Keratinocyte (primary cell): ENCODE data around the gene UVSSA. TPM values are rescaled to one million over a fixed set of nuclear protein-coding genes. Genes with fewer than 3 reads are reported as not detected.

Experiments used
- DNase-seq: peaks from one replicate; pipeline ENCODE4 v3.0.0-alpha.2; 2011; ENCODE audit warnings: low read depth, missing footprints, low spot score
- FAIRE-seq: peaks from 2 replicates; lab custom pipeline; 2011; peaks lifted over from hg19 to GRCh38; lab: Jason Lieb, UNC
- H2AFZ ChIP-seq: 2 replicates; pipeline ENCODE4 v1.6.0; 2012; ENCODE audit warnings: low read length, control low read depth, inconsistent platforms; ENCODE audit not compliant: control insufficient read depth
- H3K27ac ChIP-seq: 2 replicates; pipeline ENCODE4 v1.5.1; 2011; ENCODE audit warnings: low read length; ENCODE audit not compliant: control insufficient read depth, insufficient read depth
- H3K27me3 ChIP-seq: 3 replicates; pipeline ENCODE4 v1.6.0; 2011; ENCODE audit warnings: low read length; ENCODE audit not compliant: control insufficient read depth, insufficient read depth; ENCODE audit errors: extremely low read depth
- H3K36me3 ChIP-seq, 2 experiments: 2 replicates in 1 of 2; 3 replicates in 1 of 2; pipeline ENCODE4 v1.5.1; 2011; ENCODE audit warnings: low read length in 2 of 2, mild to moderate bottlenecking in 1 of 2; ENCODE audit not compliant: control insufficient read depth in 2 of 2, insufficient read depth in 2 of 2; ENCODE audit errors: extremely low read depth in 1 of 2
- H3K4me1 ChIP-seq: 3 replicates; pipeline ENCODE4 v1.5.1; 2011; ENCODE audit warnings: low read length; ENCODE audit not compliant: control insufficient read depth, insufficient read depth; ENCODE audit errors: extremely low read depth
- H3K4me2 ChIP-seq: 3 replicates; pipeline ENCODE4 v1.6.0; 2011; ENCODE audit warnings: low read depth, low read length; ENCODE audit not compliant: control insufficient read depth, insufficient read depth; ENCODE audit errors: extremely low read depth
- H3K4me3 ChIP-seq, 3 experiments: fragments of 200-600 bp in 1 of 3; sonication (generic) in 1 of 3; 2 replicates in 2 of 3; 3 replicates in 1 of 3; pipeline ENCODE4 v1.5.1; 2011 to 2016; ENCODE audit warnings: low read length in 3 of 3, mild to moderate bottlenecking in 3 of 3, control low read depth in 2 of 3, inconsistent platforms in 1 of 3, low read depth in 1 of 3, mixed read lengths in 1 of 3, mixed run types in 1 of 3, moderate library complexity in 1 of 3; ENCODE audit not compliant: control insufficient read depth in 2 of 3, insufficient read depth in 2 of 3; ENCODE audit errors: extremely low read depth in 1 of 3
- H3K79me2 ChIP-seq: 2 replicates; pipeline ENCODE4 v1.6.0; 2012; ENCODE audit warnings: low read length; ENCODE audit not compliant: control insufficient read depth, insufficient read depth
- H3K9ac ChIP-seq: 3 replicates; pipeline ENCODE4 v1.6.0; 2011; ENCODE audit warnings: low read length; ENCODE audit not compliant: control insufficient read depth, insufficient read depth; ENCODE audit errors: extremely low read depth
- H3K9me1 ChIP-seq: 3 replicates; pipeline ENCODE4 v1.6.0; 2011; ENCODE audit warnings: low read length; ENCODE audit not compliant: control insufficient read depth, insufficient read depth; ENCODE audit errors: extremely low read depth
- H3K9me3 ChIP-seq: 2 replicates; pipeline ENCODE4 v1.5.1; 2012; ENCODE audit warnings: low read depth, low read length; ENCODE audit not compliant: control insufficient read depth
- H4K20me1 ChIP-seq: 3 replicates; pipeline ENCODE4 v1.6.0; 2011; ENCODE audit warnings: low read length; ENCODE audit not compliant: control insufficient read depth, insufficient read depth; ENCODE audit errors: extremely low read depth
- EZH2 ChIP-seq: IDR thresholded peaks from one replicate; pipeline ENCODE4 v1.6.1; 2012; ENCODE audit warnings: inconsistent platforms, mild to moderate bottlenecking, low read length, moderate library complexity
- dilution Hi-C: fragments of 300-500 bp; cut with MboI; formaldehyde crosslinking; loops from one replicate; pipeline ENCODE4 v1.7.0; 2020; ENCODE audit warnings: low sequenced_read_pairs; ENCODE audit not compliant: extremely low pct_ligation_motif_present
- polyA plus RNA-seq, 5 experiments: library from polyadenylated mRNA; depleted of rRNA in 3 of 5; stranded (reverse) in 3 of 5; stranded (forward) in 1 of 5; unstranded in 1 of 5; fragments of >200 nt; gene quantifications; 1 replicate in 1 of 5; 2 replicates in 3 of 5; 3 replicates in 1 of 5; pipeline versions ENCODE4 v1.2.1 to v1.2.3, GENCODE V29; 2011 to 2012; ENCODE audit warnings: missing spikeins in 2 of 5, low read depth in 1 of 5, low replicate concordance in 1 of 5
- TF ChIP-seq, protein P1 (sequence below), 3 experiments: IDR thresholded peaks in 1 of 3; conservative IDR thresholded peaks in 1 of 3; optimal IDR thresholded peaks in 1 of 3; 2 replicates in 2 of 3; 3 replicates in 1 of 3; pipeline versions ENCODE3 to v1.5.1; 2011; ENCODE audit warnings: low read length in 3 of 3, mild to moderate bottlenecking in 3 of 3, moderate library complexity in 2 of 3, control low read depth in 1 of 3, inconsistent platforms in 1 of 3; ENCODE audit not compliant: insufficient read depth in 2 of 3; ENCODE audit errors: extremely low read depth in 1 of 3

UVSSA gene
- polyA plus RNA-seq, 1 donor (not counting 4 experiments of a cell fraction or from before 2014, with no cell fraction given): 4.7 TPM

DNA sequence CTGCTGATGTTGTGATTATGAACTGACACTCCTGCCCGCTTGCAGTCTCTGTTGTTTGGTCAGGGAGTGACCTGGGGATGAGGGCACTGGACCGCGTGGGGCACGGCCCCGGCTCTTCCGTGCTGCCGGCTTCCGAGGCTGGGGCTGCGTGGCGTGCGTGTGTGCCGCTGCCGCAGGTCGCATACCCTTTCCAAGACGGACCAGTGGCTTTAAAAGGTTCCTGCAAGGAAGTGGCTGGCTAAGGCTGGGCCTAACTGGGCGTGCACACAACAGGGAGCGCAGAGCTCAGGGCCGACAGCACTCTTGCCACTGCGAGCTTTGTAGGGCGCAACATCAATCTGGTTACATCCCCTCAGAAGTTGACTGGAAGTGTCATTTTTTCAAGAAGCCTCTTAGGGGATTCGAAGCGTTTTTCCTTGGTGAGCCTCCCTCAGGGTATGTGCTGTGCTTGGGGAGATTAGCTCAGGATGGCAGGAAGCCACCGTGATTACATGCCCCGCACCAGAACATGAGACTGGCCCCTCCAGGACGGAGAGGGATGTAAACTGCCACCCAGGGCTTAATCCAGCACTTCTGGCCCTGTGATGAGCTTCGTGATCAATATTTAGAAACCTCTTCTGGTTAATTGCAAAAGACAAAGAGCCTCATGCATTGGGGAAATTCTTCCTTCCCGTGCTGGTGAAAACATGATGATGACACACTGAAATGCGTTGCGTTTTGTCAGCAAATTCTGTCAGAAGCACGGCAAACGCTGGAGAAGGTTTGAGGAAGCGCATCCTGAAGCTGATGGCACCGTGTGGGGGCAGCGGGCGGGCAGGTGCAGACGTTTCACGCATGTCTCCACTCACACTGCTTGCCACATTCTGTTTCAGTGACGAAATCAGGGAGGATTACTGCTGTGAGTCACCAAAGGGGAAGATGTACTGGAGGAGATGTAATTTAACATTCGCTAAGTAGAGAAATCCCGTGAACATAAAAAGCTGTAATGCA is 46.2 kb upstream of the UVSSA start:
- peak overlapping the region; percentile 23 for H3K9ac ChIP-seq
- DNase-seq: peak; percentile 73

DNA sequence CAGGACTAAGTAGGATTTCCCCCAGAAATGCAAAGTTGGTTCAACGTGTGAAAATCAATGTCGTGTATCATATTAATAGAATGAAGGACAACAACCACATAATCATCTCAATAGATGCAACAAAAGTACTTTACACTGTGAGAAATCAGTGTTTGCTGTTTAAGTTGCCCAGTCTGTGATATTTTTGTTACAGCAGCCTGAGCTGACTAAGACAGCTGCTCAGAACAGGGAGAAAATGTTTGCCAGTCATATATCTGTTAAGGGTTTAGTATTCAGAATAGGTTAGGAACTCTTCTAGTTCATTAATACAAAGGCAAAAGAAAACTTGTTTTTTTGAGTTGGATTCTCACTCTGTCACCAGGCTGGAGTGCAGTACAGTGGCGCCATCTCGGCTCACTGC is 44.8 kb upstream of the UVSSA start:
- H3K9ac ChIP-seq: no peak overlapping the region
- H2AFZ ChIP-seq: no peak overlapping the region
- no peaks in the 10 kb centered on the region for H3K9me3 ChIP-seq
- H3K36me3 ChIP-seq: peaks cover 26 to 41% of the 10 kb centered on the region in 2 experiments
- H3K4me1 ChIP-seq: peaks cover 41% of the 10 kb centered on the region
- no peak overlapping the region for H3K4me2 ChIP-seq
- no peak overlapping the region for H3K4me3 ChIP-seq
- H3K27me3 ChIP-seq: no peaks in the 10 kb centered on the region
- DNase-seq (no peak), FAIRE-seq (no peak)
- TF ChIP-seq, protein P1, sequence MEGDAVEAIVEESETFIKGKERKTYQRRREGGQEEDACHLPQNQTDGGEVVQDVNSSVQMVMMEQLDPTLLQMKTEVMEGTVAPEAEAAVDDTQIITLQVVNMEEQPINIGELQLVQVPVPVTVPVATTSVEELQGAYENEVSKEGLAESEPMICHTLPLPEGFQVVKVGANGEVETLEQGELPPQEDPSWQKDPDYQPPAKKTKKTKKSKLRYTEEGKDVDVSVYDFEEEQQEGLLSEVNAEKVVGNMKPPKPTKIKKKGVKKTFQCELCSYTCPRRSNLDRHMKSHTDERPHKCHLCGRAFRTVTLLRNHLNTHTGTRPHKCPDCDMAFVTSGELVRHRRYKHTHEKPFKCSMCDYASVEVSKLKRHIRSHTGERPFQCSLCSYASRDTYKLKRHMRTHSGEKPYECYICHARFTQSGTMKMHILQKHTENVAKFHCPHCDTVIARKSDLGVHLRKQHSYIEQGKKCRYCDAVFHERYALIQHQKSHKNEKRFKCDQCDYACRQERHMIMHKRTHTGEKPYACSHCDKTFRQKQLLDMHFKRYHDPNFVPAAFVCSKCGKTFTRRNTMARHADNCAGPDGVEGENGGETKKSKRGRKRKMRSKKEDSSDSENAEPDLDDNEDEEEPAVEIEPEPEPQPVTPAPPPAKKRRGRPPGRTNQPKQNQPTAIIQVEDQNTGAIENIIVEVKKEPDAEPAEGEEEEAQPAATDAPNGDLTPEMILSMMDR (optimal IDR thresholded peaks at IDR 0.05 in 1 of 3, IDR thresholded peaks at IDR 0.05 in 1 of 3, conservative IDR thresholded peaks at IDR 0.05 in 1 of 3; ENCODE audit: extremely low read depth in 1 of 3, insufficient read depth in 2 of 3, low read length in 3 of 3): no peak
- no peak for TF ChIP-seq EZH2
- peaks cover 93% of the 10 kb centered on the region for H3K79me2 ChIP-seq
- H4K20me1 ChIP-seq: peaks cover 2% of the 10 kb centered on the region
- no peaks in the 10 kb centered on the region for H3K9me1 ChIP-seq
- H3K27ac ChIP-seq: peak overlapping the region; percentile 55
- dilution Hi-C loops: no loop called here

More for the DNA sequence above, 46.2 kb upstream of the UVSSA start:
- Histone ChIP-seq H2AFZ (no peak overlapping the region), H3K27me3 (no peaks in the 10 kb centered on the region), H3K4me3 (peak overlapping the region in 1 of 3 experiments; percentile 3), H3K4me2 (peak overlapping the region; percentile 49), H3K4me1 (peaks cover 41% of the 10 kb centered on the region), H3K79me2 (peaks cover 91% of the 10 kb centered on the region), H4K20me1 (no peaks in the 10 kb centered on the region), H3K36me3 (peaks cover 26 to 39% of the 10 kb centered on the region in 2 experiments), H3K9me1 (no peaks in the 10 kb centered on the region), H3K27ac (peak overlapping the region; percentile 55), H3K9me3 (no peaks in the 10 kb centered on the region)
- dilution Hi-C loops: no loop called here
- peak; percentile 98 for FAIRE-seq
- TF ChIP-seq, protein P1 (optimal IDR thresholded peaks at IDR 0.05 in 1 of 3, IDR thresholded peaks at IDR 0.05 in 1 of 3, conservative IDR thresholded peaks at IDR 0.05 in 1 of 3; ENCODE audit: extremely low read depth in 1 of 3, insufficient read depth in 2 of 3, low read length in 3 of 3): no peak
